Muscle layer of duodenum (tissue), 2 donors: Measurements from ENCODE around the gene SH3RF3.

Experiments used
- H3K27ac ChIP-seq: one replicate; pipeline ENCODE4 v1.7.0; 2013; ENCODE audit warnings: mild to moderate bottlenecking, low read length
- H3K27me3 ChIP-seq: one replicate; pipeline ENCODE4 v1.7.0; 2013; ENCODE audit warnings: low read depth, mild to moderate bottlenecking, control low read depth, low read length
- H3K36me3 ChIP-seq, 2 donors: one replicate each; pipeline ENCODE4 v1.7.0; 2013; ENCODE audit warnings: low read length in 2 of 2, control low read depth in 1 of 2, mild to moderate bottlenecking in 1 of 2; ENCODE audit not compliant: insufficient read depth in 2 of 2, control insufficient read depth in 1 of 2
- H3K4me1 ChIP-seq, 2 donors: one replicate each; pipeline ENCODE4 v1.7.0; 2013; ENCODE audit warnings: low read length in 2 of 2, mild to moderate bottlenecking in 2 of 2, control low read depth in 1 of 2, moderate library complexity in 1 of 2; ENCODE audit not compliant: insufficient read depth in 2 of 2, control insufficient read depth in 1 of 2
- H3K4me3 ChIP-seq, 2 donors: one replicate each; pipeline ENCODE4 v1.7.0; 2013; ENCODE audit warnings: low read length in 2 of 2, low read depth in 1 of 2, mild to moderate bottlenecking in 1 of 2
- H3K9me3 ChIP-seq, 2 donors: one replicate each; pipeline ENCODE4 v1.7.0; 2013; ENCODE audit warnings: low read length in 2 of 2, control low read depth in 1 of 2, mild to moderate bottlenecking in 1 of 2; ENCODE audit not compliant: control insufficient read depth in 1 of 2
- donor health status: healthy.

The SH3RF3 gene

DNA sequence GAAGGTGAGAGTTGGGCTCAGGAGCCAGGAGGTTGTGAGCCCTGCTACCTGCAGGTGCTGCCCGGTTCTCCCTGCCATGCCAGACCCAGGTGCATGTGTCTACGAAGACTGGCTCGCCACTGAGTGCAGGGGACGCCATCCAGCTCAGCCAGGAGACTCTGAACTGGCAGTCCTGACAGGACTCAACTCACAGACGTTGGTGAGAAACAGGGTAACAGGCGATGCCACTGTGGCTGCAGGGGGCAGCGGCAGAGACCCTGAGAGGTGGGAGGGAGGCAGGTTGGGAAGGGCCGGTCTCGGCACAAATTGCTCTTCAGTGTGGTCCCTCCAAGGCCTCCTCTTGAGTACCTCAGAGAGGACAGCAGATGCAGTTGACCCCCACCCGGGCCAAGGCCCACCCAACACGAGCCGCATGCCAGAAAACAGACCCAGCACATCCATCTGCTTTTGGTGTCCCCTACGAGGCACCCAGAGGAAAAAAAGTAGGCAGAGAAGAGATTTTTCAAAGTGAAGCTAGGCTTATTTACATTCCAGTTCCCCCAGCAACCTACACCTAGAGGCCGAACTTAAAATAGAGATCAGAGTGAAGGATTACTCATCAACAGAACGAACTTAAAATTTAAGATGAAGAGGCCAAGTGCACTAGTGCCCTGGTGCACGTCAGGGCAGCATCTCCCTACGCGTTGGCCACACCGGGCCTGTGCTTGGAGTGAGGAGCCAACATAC is 300.0 kb downstream of the SH3RF3 start:
- H3K36me3 ChIP-seq = no peaks in the 10 kb centered on the region
- H3K9me3 ChIP-seq = no peaks in the 10 kb centered on the region
- H3K4me3 ChIP-seq = no peak overlapping the region
- no peak overlapping the region for H3K27ac ChIP-seq
- H3K27me3 ChIP-seq = no peaks in the 10 kb centered on the region
- peaks cover 0 to 21% of the 10 kb centered on the region in 2 donors for H3K4me1 ChIP-seq

GRCh38 chr2:109429567-109430328 is 300.7 kb downstream of the SH3RF3 start:
- H3K27ac ChIP-seq = no peak overlapping the region
- no peaks in the 10 kb centered on the region for H3K27me3 ChIP-seq
- H3K9me3 ChIP-seq = no peaks in the 10 kb centered on the region
- no peak overlapping the region for H3K4me3 ChIP-seq
- H3K36me3 ChIP-seq = no peaks in the 10 kb centered on the region
- H3K4me1 ChIP-seq = peaks cover 0 to 21% of the 10 kb centered on the region in 2 donors

DNA sequence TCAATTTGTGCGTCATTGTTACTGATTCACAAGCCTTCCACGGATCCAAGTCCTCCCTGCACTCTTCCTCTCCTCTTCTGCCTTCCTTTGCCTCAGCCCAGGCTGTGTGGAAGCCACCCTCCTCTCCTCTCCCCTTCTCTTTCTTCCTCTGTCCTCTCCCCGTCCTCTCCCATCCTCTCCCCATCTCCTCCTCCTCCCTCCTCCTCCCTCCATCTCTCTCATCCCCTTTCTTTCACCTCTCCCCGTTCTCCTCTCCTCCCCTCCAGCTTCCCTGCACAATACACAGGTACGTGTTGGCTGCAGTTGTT is 301.3 kb downstream of the SH3RF3 start:
- Histone ChIP-seq H3K9me3 (no peaks in the 10 kb centered on the region), H3K27ac (no peak overlapping the region), H3K27me3 (no peaks in the 10 kb centered on the region), H3K4me1 (peaks cover 0 to 21% of the 10 kb centered on the region in 2 donors), H3K4me3 (no peak overlapping the region), H3K36me3 (no peaks in the 10 kb centered on the region)

DNA sequence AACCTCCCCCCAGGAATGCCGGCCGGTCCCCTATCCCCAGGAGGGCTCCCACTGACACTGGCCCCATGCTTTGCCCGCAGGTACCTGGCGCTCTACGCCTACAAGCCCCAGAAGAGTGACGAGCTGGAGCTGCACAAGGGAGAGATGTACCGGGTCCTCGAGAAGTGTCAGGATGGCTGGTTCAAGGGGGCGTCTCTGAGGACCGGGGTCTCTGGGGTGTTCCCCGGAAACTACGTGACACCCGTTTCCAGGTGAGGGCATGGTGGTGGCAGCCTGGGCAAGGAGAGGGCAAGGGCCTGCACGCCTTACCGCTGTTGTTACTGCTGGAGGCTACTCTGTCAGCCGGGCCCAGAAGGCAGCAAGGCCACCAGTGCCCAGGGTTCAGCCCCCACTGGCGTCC is 303.4 kb downstream of the SH3RF3 start:
- peaks cover 4 to 27% of the 10 kb centered on the region in 2 donors for H3K4me1 ChIP-seq
- no peak overlapping the region for H3K27ac ChIP-seq
- H3K9me3 ChIP-seq = no peaks in the 10 kb centered on the region
- H3K36me3 ChIP-seq = no peaks in the 10 kb centered on the region
- no peak overlapping the region for H3K4me3 ChIP-seq
- H3K27me3 ChIP-seq = no peaks in the 10 kb centered on the region

- no peaks in the 10 kb centered on the region for H3K27me3 ChIP-seq
- no peak overlapping the region for H3K27ac ChIP-seq
- no peaks in the 10 kb centered on the region for H3K36me3 ChIP-seq
- peaks cover 4 to 24% of the 10 kb centered on the region in 2 donors for H3K4me1 ChIP-seq
- no peaks in the 10 kb centered on the region for H3K9me3 ChIP-seq
- no peak overlapping the region for H3K4me3 ChIP-seq
These were observed 304.5 kb downstream of the SH3RF3 start for GRCh38 chr2:109433486-109433885.

DNA sequence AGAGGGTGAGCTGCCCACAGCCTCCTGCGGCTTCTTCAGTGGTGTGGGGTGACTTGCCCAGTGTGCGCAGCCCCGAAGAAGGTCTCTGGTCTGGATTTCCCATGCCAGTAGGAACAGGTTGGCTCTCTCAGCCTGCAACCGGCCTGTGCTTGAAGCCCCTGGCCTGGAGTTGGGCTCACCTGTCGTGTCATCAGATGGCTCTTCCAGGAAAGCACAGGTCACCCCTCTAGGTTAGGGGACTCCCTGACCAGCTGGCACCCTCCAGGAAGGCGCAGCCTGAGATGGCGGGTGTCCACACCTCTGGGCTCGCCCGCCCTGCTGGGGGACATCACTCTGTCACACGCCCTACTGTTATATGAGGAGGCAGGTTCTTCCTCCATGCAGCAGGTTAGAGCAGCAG is 304.9 kb downstream of the SH3RF3 start:
- Histone ChIP-seq H3K27ac (no peak overlapping the region), H3K4me1 (peaks cover 4 to 19% of the 10 kb centered on the region in 2 donors), H3K9me3 (no peaks in the 10 kb centered on the region), H3K27me3 (no peaks in the 10 kb centered on the region), H3K4me3 (no peak overlapping the region), H3K36me3 (no peaks in the 10 kb centered on the region)

DNA sequence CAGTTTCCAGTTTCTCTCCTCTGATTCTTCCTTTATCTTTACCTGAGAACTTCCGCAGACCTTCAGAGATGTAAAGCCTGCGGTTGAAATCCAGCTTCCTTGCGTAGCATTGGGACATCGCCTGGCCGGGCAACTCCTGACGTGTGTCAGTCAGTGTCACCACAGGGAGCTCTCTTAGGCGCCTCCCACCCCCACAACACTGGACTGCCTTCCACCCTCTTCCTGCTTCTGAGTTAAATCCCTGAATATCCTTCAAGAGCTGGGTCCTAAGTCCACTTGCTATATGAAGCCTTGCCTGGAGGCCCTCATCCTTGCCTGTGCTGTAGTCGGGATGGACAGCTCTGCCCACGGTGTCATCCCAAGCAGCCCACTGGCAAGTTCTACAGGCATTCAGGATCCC is 305.3 kb downstream of the SH3RF3 start:
- Histone ChIP-seq H3K4me3 (no peak overlapping the region), H3K9me3 (no peaks in the 10 kb centered on the region), H3K36me3 (no peaks in the 10 kb centered on the region), H3K27me3 (no peaks in the 10 kb centered on the region), H3K4me1 (peaks cover 4 to 16% of the 10 kb centered on the region in 2 donors), H3K27ac (no peak overlapping the region)

- H3K36me3 ChIP-seq = no peaks in the 10 kb centered on the region
- H3K9me3 ChIP-seq = no peaks in the 10 kb centered on the region
- no peaks in the 10 kb centered on the region for H3K27me3 ChIP-seq
- H3K4me3 ChIP-seq = no peak overlapping the region
- H3K27ac ChIP-seq = peak overlapping the region; percentile 64
- H3K4me1 ChIP-seq = peaks cover 4 to 8% of the 10 kb centered on the region in 2 donors
These were observed 306.2 kb downstream of the SH3RF3 start for GRCh38 chr2:109435066-109435690.

GRCh38 chr2:109435901-109436598 is 307.0 kb downstream of the SH3RF3 start:
- Histone ChIP-seq H3K27me3 (no peaks in the 10 kb centered on the region), H3K4me1 (peaks cover 4 to 6% of the 10 kb centered on the region in 2 donors), H3K36me3 (no peaks in the 10 kb centered on the region), H3K27ac (peak overlapping the region; percentile 64), H3K9me3 (peaks cover 0 to 4% of the 10 kb centered on the region in 2 donors), H3K4me3 (no peak overlapping the region)

GRCh38 chr2:109436610-109437225 is 307.7 kb downstream of the SH3RF3 start:
- Histone ChIP-seq H3K4me3 (no peak overlapping the region), H3K9me3 (peaks cover 0 to 8% of the 10 kb centered on the region in 2 donors), H3K27me3 (no peaks in the 10 kb centered on the region), H3K36me3 (no peaks in the 10 kb centered on the region), H3K27ac (peak overlapping the region; percentile 27), H3K4me1 (peaks cover 4 to 6% of the 10 kb centered on the region in 2 donors)
